NCI-H345 (cell line): ENCODE measurements around the gene CWF19L2.
"Not testable (repeated sequence)": the region's sequence is repeated elsewhere in the genome, so short reads cannot be mapped to it uniquely, and the experiment has no call there.

Experiments used
- DNase-seq: peaks from one replicate; lab custom pipeline; 2025; lab: John Stamatoyannopoulos, UW

The CWF19L2 gene

GRCh38 chr11:107457558-107458271 is at the start of gene CWF19L2:
CWF19L2 (minus strand) TSS chr11:107457825; CDS start chr11:107457816, 9 bp downstream.
- DNase-seq: peak; percentile 97

GRCh38 chr11:107505647-107506225 is 48.1 kb upstream of the CWF19L2 start:
- no peak for DNase-seq

GRCh38 chr11:107504981-107505380 is 47.4 kb upstream of the CWF19L2 start:
- DNase-seq: no peak

- DNase-seq: no peak
These were observed 44.1 kb upstream of the CWF19L2 start for GRCh38 chr11:107501713-107502112.

- DNase-seq: not testable (repeated sequence)
These were observed 39.7 kb upstream of the CWF19L2 start for GRCh38 chr11:107497371-107497770.

GRCh38 chr11:107496011-107496410 is 38.4 kb upstream of the CWF19L2 start:
- DNase-seq: no peak

- DNase-seq: no peak
These were observed 36.4 kb upstream of the CWF19L2 start for GRCh38 chr11:107494055-107494454.

- DNase-seq: no peak
These were observed 35.5 kb upstream of the CWF19L2 start for GRCh38 chr11:107493117-107493516.

GRCh38 chr11:107490836-107491235 is 33.2 kb upstream of the CWF19L2 start:
- no peak for DNase-seq

- no peak for DNase-seq
These were observed 24.6 kb upstream of the CWF19L2 start for GRCh38 chr11:107482234-107482633.

GRCh38 chr11:107478922-107479321 is 21.3 kb upstream of the CWF19L2 start:
- DNase-seq: no peak

- DNase-seq: no peak
These were observed 20.2 kb upstream of the CWF19L2 start for GRCh38 chr11:107477820-107478219.

GRCh38 chr11:107473792-107474191 is 16.2 kb upstream of the CWF19L2 start:
- DNase-seq: no peak

- DNase-seq: no peak
These were observed 15.3 kb upstream of the CWF19L2 start for GRCh38 chr11:107472966-107473365.

- no peak for DNase-seq
These were observed 11.0 kb upstream of the CWF19L2 start for GRCh38 chr11:107468596-107468995.

GRCh38 chr11:107467696-107468095 is 10.1 kb upstream of the CWF19L2 start:
- no peak for DNase-seq

- not testable (repeated sequence) for DNase-seq
These were observed 8.7 kb upstream of the CWF19L2 start for GRCh38 chr11:107466275-107466866.

GRCh38 chr11:107457205-107457557 is 444 bp downstream of the CWF19L2 start:
- no peak for DNase-seq

- DNase-seq: no peak
These were observed 3.9 kb downstream of the CWF19L2 start for GRCh38 chr11:107453594-107454286.

GRCh38 chr11:107446822-107447431 is 10.7 kb downstream of the CWF19L2 start:
- DNase-seq: no peak

GRCh38 chr11:107442715-107443215 is 14.9 kb downstream of the CWF19L2 start:
- no peak for DNase-seq

GRCh38 chr11:107439586-107440167 is 17.9 kb downstream of the CWF19L2 start:
- DNase-seq: no peak
